ENCODE data around the gene PRKAG2. TPM values are rescaled to one million over a fixed set of nuclear protein-coding genes. Genes with fewer than 3 reads are reported as not detected.

The PRKAG2 gene
- polyA plus RNA-seq, 1 of the 3 experiments (the other 2 are of a cell fraction), result 51.6 TPM

DNA sequence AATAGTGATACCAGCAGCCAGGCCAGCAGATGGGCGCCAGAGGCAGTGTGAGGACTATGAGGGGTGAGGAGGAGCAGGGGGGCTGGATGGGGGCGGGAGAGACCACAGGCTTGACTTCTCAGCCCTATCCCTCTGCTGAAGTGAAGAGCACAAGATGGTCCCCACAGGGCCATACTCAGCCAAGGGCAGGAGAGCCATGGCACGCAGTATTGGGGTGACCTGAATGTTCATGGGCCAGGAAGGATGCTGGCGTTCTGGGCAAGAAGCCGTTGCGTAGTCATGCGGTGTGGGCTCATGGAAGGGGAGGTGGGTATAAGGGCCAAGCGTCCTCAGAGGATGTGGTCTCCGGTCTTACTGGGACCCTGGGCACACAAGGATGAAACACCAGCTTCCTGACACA lies 146.3 kb downstream of the PRKAG2 start (continued):
- no peak for TF ChIP-seq RFX5 (IDR thresholded peaks at IDR 0.05; ENCODE audit: low read length)
- TF ChIP-seq EP300 (IDR thresholded peaks at IDR 0.05; ENCODE audit: borderline replicate concordance in 1 of 2, low read depth in 1 of 2, low read length in 1 of 2), result no peak
- TF ChIP-seq GABPA (IDR thresholded peaks at IDR 0.05; ENCODE audit: low read depth), result no peak
- no peak for TF ChIP-seq FOXM1 (IDR thresholded peaks at IDR 0.05; ENCODE audit: low read depth)
- no peak for TF ChIP-seq POLR2AphosphoS5 (IDR thresholded peaks at IDR 0.05; ENCODE audit: low read depth, low read length)
- TF ChIP-seq CTCF (IDR thresholded peaks at IDR 0.05), result no peak
- TF ChIP-seq, protein P1, sequence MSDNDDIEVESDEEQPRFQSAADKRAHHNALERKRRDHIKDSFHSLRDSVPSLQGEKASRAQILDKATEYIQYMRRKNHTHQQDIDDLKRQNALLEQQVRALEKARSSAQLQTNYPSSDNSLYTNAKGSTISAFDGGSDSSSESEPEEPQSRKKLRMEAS (IDR thresholded peaks at IDR 0.05; ENCODE audit: low read depth), result no peak
- no peak for TF ChIP-seq RAD21 (IDR thresholded peaks at IDR 0.05; ENCODE audit: low read length)

DNA sequence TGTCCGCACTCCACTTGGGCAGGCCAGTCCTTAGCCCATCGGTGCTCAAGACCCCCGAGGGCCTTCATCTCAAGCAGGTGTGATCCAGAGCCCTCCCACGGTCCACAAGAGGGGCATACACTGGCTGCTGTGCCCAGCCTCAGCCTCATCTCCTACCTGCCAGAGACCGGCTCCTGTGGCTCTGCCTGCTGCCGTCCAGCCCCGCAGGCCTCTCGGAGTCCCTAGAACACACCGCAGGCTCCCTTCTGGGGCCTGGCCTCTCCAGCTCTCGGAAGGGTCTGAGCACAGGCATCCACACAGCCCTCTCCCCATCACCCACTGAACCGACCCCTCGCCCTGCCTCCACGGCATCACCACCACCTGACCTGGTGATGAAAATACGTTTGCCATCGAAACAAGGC lies 147.4 kb downstream of the PRKAG2 start:
- H2AFZ ChIP-seq (ENCODE audit: low read depth), result no peak overlapping the region
- ChIA-PET POLR2A (no interaction called here), CTCF (interaction anchor here (1.4 to 2.8 kb wide), 3 partner anchors 11 to 30 kb away, joined by 3 to 14 read pairs (median 4); no protein-coding TSS in a partner anchor)
- H3K9me3 ChIP-seq, result no peaks in the 10 kb centered on the region
- H3K4me2 ChIP-seq, result no peak overlapping the region
- H3K4me3 ChIP-seq (ENCODE audit: low read depth in 2 of 2, low read length in 1 of 2), result no peak overlapping the region
- H3K4me1 ChIP-seq (ENCODE audit: control insufficient read depth in 1 of 2, insufficient read depth in 2 of 2, low read depth in 1 of 2, low read length in 1 of 2), result peaks cover 22 to 27% of the 10 kb centered on the region in 2 experiments; a peak in 3 of 4 replicates
- no peaks in the 10 kb centered on the region for H3K9me2 ChIP-seq
- no peak for TF ChIP-seq ZBTB33 (IDR thresholded peaks at IDR 0.05; ENCODE audit: borderline replicate concordance, low read depth)
- no peak for TF ChIP-seq GABPA (IDR thresholded peaks at IDR 0.05; ENCODE audit: low read depth)
- no peak for TF ChIP-seq USF1 (IDR thresholded peaks at IDR 0.05; ENCODE audit: borderline replicate concordance, low read depth)
- no peak for TF ChIP-seq NRF1 (IDR thresholded peaks at IDR 0.05; ENCODE audit: low read depth, low read length)
- TF ChIP-seq FOXM1 (IDR thresholded peaks at IDR 0.05; ENCODE audit: low read depth), result no peak
- TF ChIP-seq, protein P2, sequence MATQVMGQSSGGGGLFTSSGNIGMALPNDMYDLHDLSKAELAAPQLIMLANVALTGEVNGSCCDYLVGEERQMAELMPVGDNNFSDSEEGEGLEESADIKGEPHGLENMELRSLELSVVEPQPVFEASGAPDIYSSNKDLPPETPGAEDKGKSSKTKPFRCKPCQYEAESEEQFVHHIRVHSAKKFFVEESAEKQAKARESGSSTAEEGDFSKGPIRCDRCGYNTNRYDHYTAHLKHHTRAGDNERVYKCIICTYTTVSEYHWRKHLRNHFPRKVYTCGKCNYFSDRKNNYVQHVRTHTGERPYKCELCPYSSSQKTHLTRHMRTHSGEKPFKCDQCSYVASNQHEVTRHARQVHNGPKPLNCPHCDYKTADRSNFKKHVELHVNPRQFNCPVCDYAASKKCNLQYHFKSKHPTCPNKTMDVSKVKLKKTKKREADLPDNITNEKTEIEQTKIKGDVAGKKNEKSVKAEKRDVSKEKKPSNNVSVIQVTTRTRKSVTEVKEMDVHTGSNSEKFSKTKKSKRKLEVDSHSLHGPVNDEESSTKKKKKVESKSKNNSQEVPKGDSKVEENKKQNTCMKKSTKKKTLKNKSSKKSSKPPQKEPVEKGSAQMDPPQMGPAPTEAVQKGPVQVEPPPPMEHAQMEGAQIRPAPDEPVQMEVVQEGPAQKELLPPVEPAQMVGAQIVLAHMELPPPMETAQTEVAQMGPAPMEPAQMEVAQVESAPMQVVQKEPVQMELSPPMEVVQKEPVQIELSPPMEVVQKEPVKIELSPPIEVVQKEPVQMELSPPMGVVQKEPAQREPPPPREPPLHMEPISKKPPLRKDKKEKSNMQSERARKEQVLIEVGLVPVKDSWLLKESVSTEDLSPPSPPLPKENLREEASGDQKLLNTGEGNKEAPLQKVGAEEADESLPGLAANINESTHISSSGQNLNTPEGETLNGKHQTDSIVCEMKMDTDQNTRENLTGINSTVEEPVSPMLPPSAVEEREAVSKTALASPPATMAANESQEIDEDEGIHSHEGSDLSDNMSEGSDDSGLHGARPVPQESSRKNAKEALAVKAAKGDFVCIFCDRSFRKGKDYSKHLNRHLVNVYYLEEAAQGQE (IDR thresholded peaks at IDR 0.05; ENCODE audit: low read depth, low read length), result no peak
- TF ChIP-seq TAF1 (IDR thresholded peaks at IDR 0.05; ENCODE audit: borderline replicate concordance, low read depth, low read length), result no peak
- TF ChIP-seq RCOR1 (IDR thresholded peaks at IDR 0.05; ENCODE audit: low read length), result no peak
- TF ChIP-seq, protein P1 (IDR thresholded peaks at IDR 0.05; ENCODE audit: low read depth), result no peak
- TF ChIP-seq TCF12 (IDR thresholded peaks at IDR 0.05), result no peak
- TF ChIP-seq TEAD4 (IDR thresholded peaks at IDR 0.05; ENCODE audit: borderline replicate concordance, insufficient read depth), result no peak
- no peak for TF ChIP-seq CHD2 (IDR thresholded peaks at IDR 0.05; ENCODE audit: low read length, partially characterized antibody)
- no peak for TF ChIP-seq POLR2AphosphoS5 (IDR thresholded peaks at IDR 0.05; ENCODE audit: low read depth, low read length)
- no peak for TF ChIP-seq EP300 (IDR thresholded peaks at IDR 0.05; ENCODE audit: borderline replicate concordance in 1 of 2, low read depth in 1 of 2, low read length in 1 of 2)
- no peak for TF ChIP-seq CTCF (IDR thresholded peaks at IDR 0.05)
- no peak for TF ChIP-seq RFX5 (IDR thresholded peaks at IDR 0.05; ENCODE audit: low read length)
- no peak for TF ChIP-seq MEF2A (IDR thresholded peaks at IDR 0.05; ENCODE audit: borderline replicate concordance, low read depth)
- TF ChIP-seq RAD21 (IDR thresholded peaks at IDR 0.05; ENCODE audit: low read length), result no peak
- no peaks in the 10 kb centered on the region for H3K27me3 ChIP-seq (ENCODE audit: insufficient read depth)
- DNase-seq, result no peak
- no peaks in the 10 kb centered on the region for H3F3A ChIP-seq (replicated peaks; ENCODE audit: insufficient read depth)
- no peaks in the 10 kb centered on the region for H3K36me3 ChIP-seq (replicated peaks in 1 of 2; ENCODE audit: control insufficient read depth in 1 of 2, insufficient read depth in 2 of 2, low read length in 1 of 2)
- H3K79me2 ChIP-seq (ENCODE audit: insufficient read depth), result no peaks in the 10 kb centered on the region
- 96% methylated on average over 13 of the region's 15 CpGs for WGBS (ENCODE audit: low lambda C conversion rate)
- H3K27ac ChIP-seq (ENCODE audit: low read depth in 2 of 2, low read length in 1 of 2), result no peak overlapping the region
- H3K9ac ChIP-seq, result no peak overlapping the region
- H4K20me1 ChIP-seq (ENCODE audit: insufficient read depth), result no peaks in the 10 kb centered on the region
